Measurements from ENCODE around the gene TMEM60.

- TF ChIP-seq, protein P1, sequence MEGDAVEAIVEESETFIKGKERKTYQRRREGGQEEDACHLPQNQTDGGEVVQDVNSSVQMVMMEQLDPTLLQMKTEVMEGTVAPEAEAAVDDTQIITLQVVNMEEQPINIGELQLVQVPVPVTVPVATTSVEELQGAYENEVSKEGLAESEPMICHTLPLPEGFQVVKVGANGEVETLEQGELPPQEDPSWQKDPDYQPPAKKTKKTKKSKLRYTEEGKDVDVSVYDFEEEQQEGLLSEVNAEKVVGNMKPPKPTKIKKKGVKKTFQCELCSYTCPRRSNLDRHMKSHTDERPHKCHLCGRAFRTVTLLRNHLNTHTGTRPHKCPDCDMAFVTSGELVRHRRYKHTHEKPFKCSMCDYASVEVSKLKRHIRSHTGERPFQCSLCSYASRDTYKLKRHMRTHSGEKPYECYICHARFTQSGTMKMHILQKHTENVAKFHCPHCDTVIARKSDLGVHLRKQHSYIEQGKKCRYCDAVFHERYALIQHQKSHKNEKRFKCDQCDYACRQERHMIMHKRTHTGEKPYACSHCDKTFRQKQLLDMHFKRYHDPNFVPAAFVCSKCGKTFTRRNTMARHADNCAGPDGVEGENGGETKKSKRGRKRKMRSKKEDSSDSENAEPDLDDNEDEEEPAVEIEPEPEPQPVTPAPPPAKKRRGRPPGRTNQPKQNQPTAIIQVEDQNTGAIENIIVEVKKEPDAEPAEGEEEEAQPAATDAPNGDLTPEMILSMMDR (IDR thresholded peaks at IDR 0.05) = no peak
- no peak for TF ChIP-seq POLR2A (IDR thresholded peaks at IDR 0.05)
- no peak for TF ChIP-seq EP300 (IDR thresholded peaks at IDR 0.05)
Measured at GRCh38 chr7:77802557-77803405, 4.5 kb upstream of the TMEM60 start.
